Right atrium auricular region (tissue), 2 donors: ENCODE measurements around the gene PRDM12. TPM values are rescaled to one million over a fixed set of nuclear protein-coding genes. Genes with fewer than 3 reads are reported as not detected.

ENCODE experiments used
- DNase-seq: peaks from one replicate; pipeline ENCODE4 v3.0.0-alpha.2; 2019; ENCODE audit warnings: low spot score
- H3K27ac ChIP-seq, 2 donors: fragments of 200-600 bp; sonication (generic); 1 replicate in 1 of 2; 2 replicates in 1 of 2; pipeline ENCODE4 v1.5.1; 2016 to 2019
- H3K27me3 ChIP-seq, 2 donors: fragments of 200-600 bp; sonication (generic); one replicate each; pipeline versions ENCODE4 v1.5.1 to v1.6.0; 2017 to 2019
- H3K36me3 ChIP-seq: fragments of 200-600 bp; sonication (generic); one replicate; pipeline ENCODE4 v1.5.1; 2016
- H3K4me1 ChIP-seq, 2 donors: fragments of 200-600 bp; sonication (generic); one replicate each; pipeline versions ENCODE4 v1.5.1 to v1.6.0; 2017 to 2019
- H3K4me3 ChIP-seq, 2 donors: fragments of 200-600 bp; sonication (generic); 1 replicate in 1 of 2; 2 replicates in 1 of 2; pipeline ENCODE4 v1.5.1; 2017 to 2019; ENCODE audit warnings: mild to moderate bottlenecking in 1 of 2, moderate library complexity in 1 of 2
- H3K9me3 ChIP-seq, 2 donors: fragments of 200-600 bp; sonication (generic); one replicate each; pipeline ENCODE4 v1.5.1; 2019
- total RNA-seq, 2 donors: library from RNA; depleted of rRNA; stranded (reverse); fragments of >200 nt; gene quantifications; one replicate each; pipeline ENCODE4 v1.1.0, GENCODE V29; 2016
- TF ChIP-seq, protein P1 (sequence below), 2 donors: fragments of 200-600 bp; sonication (generic); IDR thresholded peaks; one replicate each; pipeline ENCODE4 v1.5.1; 2019; ENCODE audit warnings: antibody characterized with exemption in 2 of 2

The PRDM12 gene
- total RNA-seq, 2 donors from 2014 or later, result not detected

DNA sequence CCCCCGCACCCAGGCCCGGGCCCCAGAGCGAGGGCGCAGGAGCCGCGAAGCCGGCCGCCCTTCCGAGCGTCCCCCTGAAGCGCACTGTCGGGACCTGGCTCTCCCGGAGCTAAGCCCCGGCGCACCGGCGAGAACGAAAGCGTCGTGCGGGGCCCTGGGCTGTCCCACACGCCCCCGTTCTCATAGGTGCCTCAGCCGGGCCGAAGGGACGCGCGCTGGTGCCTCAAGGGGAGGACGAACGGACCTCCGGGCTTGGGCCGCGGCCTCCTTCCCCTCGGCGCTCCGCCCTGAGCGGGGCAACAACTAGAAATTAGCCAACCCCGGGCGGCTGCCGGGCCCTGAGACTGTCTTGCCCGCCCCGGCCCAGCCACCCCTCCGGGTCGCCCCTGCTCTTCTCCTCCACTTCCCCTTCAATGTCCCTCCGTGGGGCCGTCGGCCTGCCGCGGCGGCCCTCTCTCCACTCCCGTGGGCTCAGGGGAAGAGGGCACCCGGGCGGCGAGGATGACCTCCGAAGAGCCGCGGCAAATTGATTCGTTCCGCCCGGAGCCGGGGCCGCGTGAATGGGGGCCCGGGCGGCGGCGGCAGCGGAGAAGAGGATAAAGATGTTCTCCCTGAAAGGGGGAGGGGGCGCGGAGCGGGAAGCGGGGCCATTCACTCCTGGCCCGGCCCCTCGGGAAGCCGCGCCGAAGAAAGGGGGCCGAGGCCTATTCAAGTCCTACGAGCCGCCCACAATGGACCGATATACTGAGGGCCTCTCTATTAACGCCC lies 3.5 kb upstream of the PRDM12 start:
- TF ChIP-seq, protein P1, sequence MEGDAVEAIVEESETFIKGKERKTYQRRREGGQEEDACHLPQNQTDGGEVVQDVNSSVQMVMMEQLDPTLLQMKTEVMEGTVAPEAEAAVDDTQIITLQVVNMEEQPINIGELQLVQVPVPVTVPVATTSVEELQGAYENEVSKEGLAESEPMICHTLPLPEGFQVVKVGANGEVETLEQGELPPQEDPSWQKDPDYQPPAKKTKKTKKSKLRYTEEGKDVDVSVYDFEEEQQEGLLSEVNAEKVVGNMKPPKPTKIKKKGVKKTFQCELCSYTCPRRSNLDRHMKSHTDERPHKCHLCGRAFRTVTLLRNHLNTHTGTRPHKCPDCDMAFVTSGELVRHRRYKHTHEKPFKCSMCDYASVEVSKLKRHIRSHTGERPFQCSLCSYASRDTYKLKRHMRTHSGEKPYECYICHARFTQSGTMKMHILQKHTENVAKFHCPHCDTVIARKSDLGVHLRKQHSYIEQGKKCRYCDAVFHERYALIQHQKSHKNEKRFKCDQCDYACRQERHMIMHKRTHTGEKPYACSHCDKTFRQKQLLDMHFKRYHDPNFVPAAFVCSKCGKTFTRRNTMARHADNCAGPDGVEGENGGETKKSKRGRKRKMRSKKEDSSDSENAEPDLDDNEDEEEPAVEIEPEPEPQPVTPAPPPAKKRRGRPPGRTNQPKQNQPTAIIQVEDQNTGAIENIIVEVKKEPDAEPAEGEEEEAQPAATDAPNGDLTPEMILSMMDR (IDR thresholded peaks at IDR 0.05), result no peak
- Histone ChIP-seq H3K4me1 (peaks cover 0 to 64% of the 10 kb centered on the region in 2 donors), H3K27me3 (peaks cover 58 to 76% of the 10 kb centered on the region in 2 donors)

DNA sequence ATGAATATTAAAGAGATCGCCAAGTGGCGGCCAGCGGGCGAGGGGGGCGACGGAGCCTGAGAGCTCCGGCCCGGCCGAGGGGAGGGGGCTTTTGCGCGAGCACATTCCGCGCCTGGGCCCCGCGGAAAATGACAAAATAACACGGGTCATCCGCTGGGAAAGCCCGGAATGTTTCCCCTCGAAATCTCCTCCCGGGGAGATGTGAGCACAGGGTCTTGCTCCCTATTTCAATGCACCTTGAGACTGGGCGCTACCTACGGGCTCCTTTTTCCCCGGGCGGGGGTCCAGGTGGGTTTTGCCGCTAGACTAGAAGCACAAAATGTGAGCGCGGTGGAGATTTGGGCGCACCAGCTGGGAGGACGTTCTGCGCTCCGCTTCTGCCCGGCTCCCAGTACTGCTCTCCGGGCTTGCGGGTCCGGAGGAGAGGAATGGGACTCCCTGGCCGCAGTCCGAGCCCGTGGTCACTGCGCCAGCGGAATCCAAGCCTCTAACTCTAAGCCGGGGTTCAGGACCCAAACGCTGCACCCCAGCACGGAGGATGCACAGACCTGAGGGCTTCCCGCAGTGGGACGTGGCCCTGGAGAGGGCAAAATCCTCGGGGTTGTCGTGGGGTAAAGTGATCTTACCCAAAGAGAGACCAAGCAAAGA lies 2.8 kb upstream of the PRDM12 start:
- TF ChIP-seq, protein P1 (IDR thresholded peaks at IDR 0.05), result no peak
- Histone ChIP-seq H3K4me1 (peaks cover 0 to 71% of the 10 kb centered on the region in 2 donors), H3K4me3 (peak overlapping the region in 1 of 2 donors; percentile 47), H3K9me3 (no peaks in the 10 kb centered on the region), H3K27me3 (peaks cover 64 to 82% of the 10 kb centered on the region in 2 donors), H3K36me3 (no peaks in the 10 kb centered on the region), H3K27ac (no peak overlapping the region)
- DNase-seq, result no peak

More for the DNA sequence above, 3.5 kb upstream of the PRDM12 start:
- H3K27ac ChIP-seq, result no peak overlapping the region
- peak overlapping the region; percentile 7 to 47 for H3K4me3 ChIP-seq
- no peak for DNase-seq
- no peaks in the 10 kb centered on the region for H3K9me3 ChIP-seq
- H3K36me3 ChIP-seq, result no peaks in the 10 kb centered on the region

DNA sequence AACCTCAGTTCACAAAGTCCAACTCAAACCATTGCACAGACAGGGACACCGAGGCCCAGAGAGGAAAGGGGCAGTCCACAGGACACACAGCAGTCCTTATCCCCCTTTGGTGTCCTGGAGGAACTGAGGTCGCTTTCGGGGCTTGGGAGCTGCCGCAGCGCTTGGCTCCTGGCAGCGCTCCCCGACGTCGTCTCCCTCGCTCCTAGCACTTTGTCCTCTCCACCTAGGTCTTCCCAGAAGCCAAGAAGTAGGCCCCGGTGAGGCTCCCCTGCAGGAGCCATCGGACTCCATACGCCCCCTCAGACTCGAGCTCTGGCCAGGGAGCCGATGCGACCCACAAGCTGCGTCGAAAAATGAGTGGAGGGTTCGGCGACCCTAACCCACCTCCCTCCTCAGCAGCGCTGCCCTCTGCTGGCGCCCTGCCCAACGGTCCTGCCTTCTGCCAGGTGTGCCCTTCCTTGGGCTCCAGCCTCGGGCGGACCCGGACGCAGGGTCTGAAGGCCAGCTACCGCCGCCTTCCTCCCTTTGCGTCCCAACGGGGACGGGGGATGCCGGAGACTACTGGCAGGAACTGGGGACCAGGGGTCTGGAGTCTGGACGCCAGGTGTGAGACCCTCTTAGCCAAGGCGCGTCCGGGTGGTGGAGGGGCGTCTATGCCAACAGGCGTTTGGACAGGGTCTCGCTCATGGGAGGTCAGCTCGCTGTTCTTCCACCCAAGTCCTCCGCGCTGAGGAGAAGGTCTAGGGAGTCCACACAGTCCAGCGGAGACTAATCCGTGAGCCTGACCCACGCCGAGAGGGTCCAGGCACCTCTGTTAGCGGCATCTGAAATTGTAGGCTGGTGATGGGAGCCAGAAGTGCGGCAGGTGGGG lies 2.1 kb upstream of the PRDM12 start:
- Histone ChIP-seq H3K4me3 (no peak overlapping the region), H3K27ac (no peak overlapping the region), H3K27me3 (peaks cover 68 to 86% of the 10 kb centered on the region in 2 donors), H3K9me3 (no peaks in the 10 kb centered on the region), H3K36me3 (no peaks in the 10 kb centered on the region), H3K4me1 (peaks cover 0 to 72% of the 10 kb centered on the region in 2 donors)
- TF ChIP-seq, protein P1 (IDR thresholded peaks at IDR 0.05), result no peak
- no peak for DNase-seq

DNA sequence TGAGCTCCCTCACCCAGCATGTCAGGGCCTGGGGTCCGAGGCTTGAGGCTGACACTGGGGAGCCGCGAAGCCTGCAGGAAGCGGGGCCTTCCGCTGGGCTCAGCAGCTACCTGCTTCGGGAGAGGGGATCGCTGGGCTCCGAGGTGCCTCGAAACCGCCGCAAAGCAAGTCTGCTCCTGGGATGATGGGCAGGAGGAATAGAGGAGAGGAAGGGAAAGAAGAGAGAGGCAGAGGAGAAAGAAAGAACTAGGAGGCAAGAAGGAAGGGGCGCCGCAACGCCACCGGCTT lies 1.5 kb upstream of the PRDM12 start:
- Histone ChIP-seq H3K4me1 (peaks cover 0 to 72% of the 10 kb centered on the region in 2 donors), H3K36me3 (no peaks in the 10 kb centered on the region), H3K4me3 (peak overlapping the region in 1 of 2 donors; percentile 14), H3K27ac (no peak overlapping the region), H3K9me3 (no peaks in the 10 kb centered on the region), H3K27me3 (peaks cover 68 to 84% of the 10 kb centered on the region in 2 donors)
- TF ChIP-seq, protein P1 (IDR thresholded peaks at IDR 0.05), result no peak
- no peak for DNase-seq

DNA sequence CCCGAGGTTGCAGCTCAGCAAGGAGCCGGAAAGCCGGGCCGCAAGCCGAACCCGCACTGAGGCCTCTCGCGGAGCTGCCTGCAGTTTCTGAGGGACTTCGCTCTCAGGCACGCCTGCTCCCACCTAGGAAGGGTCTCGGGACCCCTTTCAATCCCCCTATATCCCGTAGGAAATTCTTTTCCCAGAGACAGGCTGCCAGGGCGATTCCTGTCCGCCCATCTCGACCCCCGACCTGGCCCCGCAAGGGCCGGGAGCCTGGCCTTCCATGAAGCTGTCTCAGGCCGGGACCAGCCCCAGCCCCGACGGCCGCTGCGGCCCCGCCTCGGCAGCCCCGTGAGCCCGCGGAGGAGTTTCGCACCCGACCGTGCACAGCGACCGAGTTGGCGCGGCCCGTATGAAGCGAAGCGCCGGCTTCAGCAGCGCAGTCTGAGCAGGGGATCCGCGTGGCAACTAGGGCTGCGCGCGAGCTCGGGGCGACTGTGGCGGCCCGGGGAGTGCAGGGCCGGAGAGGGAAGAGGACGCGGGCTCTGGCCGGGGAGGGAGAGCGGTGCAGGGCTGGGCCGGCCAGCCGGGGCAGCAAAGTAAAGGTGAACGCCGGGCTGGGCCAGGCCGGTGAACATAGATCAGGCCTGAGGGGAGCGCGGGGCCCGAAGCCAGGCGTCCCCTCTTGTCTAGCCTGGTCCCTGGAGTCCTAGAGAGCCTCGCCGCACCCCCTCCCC lies 977 bp upstream of the PRDM12 start:
- peaks cover 0 to 72% of the 10 kb centered on the region in 2 donors for H3K4me1 ChIP-seq
- DNase-seq, result no peak
- H3K27ac ChIP-seq, result no peak overlapping the region
- no peaks in the 10 kb centered on the region for H3K9me3 ChIP-seq
- peak overlapping the region in 1 of 2 donors; percentile 14 for H3K4me3 ChIP-seq
- H3K36me3 ChIP-seq, result no peaks in the 10 kb centered on the region
- TF ChIP-seq, protein P1 (IDR thresholded peaks at IDR 0.05), result no peak
- peaks cover 68 to 79% of the 10 kb centered on the region in 2 donors for H3K27me3 ChIP-seq
